Measurements from ENCODE around the gene CACNA2D3. TPM values are rescaled to one million over a fixed set of nuclear protein-coding genes. Genes with fewer than 3 reads are reported as not detected.

Gene CACNA2D3
- total and polyA plus RNA-seq, 12 donors: 0.26 to 13.7 (median 2.8) TPM; not detected in 1

DNA sequence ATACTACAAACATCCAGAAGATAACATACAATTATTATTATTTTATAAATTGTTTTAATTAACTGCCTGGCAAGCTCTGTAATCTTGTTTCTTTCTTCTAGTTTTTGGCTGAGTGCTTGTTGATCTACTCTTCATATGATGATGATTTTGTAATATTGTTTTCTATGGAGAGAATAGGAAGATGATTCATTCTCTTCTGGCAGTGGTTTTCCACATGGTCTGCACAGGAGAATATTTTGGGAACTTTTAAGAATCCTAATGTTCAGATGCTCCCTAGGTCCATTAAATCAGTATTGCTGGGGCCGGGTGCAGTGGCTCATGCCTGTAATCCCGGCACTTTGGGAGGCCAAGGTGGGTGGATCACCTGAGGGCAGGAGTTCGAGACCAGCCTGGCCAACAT, 37.6 kb downstream of the CACNA2D3 start:
- intact Hi-C loops (cut with DNase I): no loop called here

DNA sequence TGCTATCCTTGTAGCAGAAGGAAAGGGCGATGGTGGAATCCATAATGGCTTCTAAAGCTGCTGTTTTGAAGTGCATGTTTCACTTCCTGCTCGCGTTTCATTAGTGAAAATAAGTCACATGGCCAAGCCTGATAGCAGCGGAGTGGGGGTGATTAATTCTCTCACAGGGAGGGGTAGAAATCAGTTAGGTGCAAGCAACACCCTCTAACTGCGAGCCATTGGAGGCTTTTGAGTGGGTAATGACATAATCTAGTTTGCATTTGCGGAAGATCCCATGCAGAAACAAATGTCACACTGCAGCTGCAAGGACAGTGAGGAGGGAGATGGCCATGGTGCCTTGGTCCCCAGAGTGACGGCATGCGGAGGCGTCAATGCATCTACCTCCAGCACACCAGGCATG, 41.1 kb downstream of the CACNA2D3 start:
- Histone ChIP-seq H3K4me3 (no peak overlapping the region), H3K27me3 (no peaks in the 10 kb centered on the region), H3K9me3 (replicated peaks in 1 of 3) (no peaks in the 10 kb centered on the region), H3K36me3 (replicated peaks in 1 of 2) (no peaks in the 10 kb centered on the region), H3K4me1 (replicated peaks in 1 of 2) (no peaks in the 10 kb centered on the region), H3K27ac (no peak overlapping the region)
- 69 to 90% (median 88%) methylated on average over 9 of the region's 9 CpGs for WGBS, 4 donors
- DNase-seq: no peak
- intact Hi-C loops (cut with DNase I): no loop called here
- TF ChIP-seq CTCF (IDR thresholded peaks at IDR 0.05): no peak
- TF ChIP-seq POLR2A (IDR thresholded peaks at IDR 0.05): no peak

More for the DNA sequence above, 37.6 kb downstream of the CACNA2D3 start:
- 50 to 70% (median 62%) methylated on average over 3 of the region's 3 CpGs for WGBS, 4 donors
- no peak overlapping the region for H3K27ac ChIP-seq
- H3K4me1 ChIP-seq (replicated peaks in 1 of 2): no peaks in the 10 kb centered on the region
- no peaks in the 10 kb centered on the region for H3K9me3 ChIP-seq (replicated peaks in 1 of 3)
- H3K4me3 ChIP-seq: no peak overlapping the region
- no peaks in the 10 kb centered on the region for H3K36me3 ChIP-seq (replicated peaks in 1 of 2)
- DNase-seq: no peak
- TF ChIP-seq POLR2A (IDR thresholded peaks at IDR 0.05): no peak
- TF ChIP-seq CTCF (IDR thresholded peaks at IDR 0.05): no peak
- H3K27me3 ChIP-seq: no peaks in the 10 kb centered on the region

GRCh38 chr3:54164192-54164975, 42.0 kb downstream of the CACNA2D3 start:
- H3K27me3 ChIP-seq: no peaks in the 10 kb centered on the region
- DNase-seq: no peak
- no peaks in the 10 kb centered on the region for H3K9me3 ChIP-seq (replicated peaks in 1 of 3)
- H3K27ac ChIP-seq: no peak overlapping the region
- H3K36me3 ChIP-seq (replicated peaks in 1 of 2): no peaks in the 10 kb centered on the region
- H3K4me1 ChIP-seq (replicated peaks in 1 of 2): no peaks in the 10 kb centered on the region
- no peak overlapping the region for H3K4me3 ChIP-seq
- WGBS, 4 donors: 58 to 72% (median 64%) methylated on average over 10 of the region's 10 CpGs
- TF ChIP-seq POLR2A (IDR thresholded peaks at IDR 0.05) (no peak), CTCF (IDR thresholded peaks at IDR 0.05) (no peak)
- intact Hi-C loops (cut with DNase I): no loop called here

DNA sequence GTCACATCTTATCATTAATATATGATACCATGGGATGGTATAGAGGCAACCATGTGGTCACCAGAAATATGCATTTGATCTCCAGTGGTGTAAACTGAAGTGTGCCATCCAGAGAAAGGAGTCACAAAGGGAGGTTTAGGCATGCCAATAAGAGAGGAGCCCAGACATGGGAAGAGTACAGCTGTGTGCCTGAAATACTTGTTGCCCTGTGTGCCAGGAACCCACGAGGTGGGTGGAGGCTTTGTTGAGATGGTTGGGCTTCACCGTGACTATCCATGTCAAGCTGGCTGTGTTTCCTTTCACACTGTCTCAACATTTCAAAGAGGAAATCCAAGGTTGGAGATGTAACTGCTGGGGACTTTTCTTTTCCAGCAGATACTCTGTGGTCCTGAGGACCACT, 43.5 kb downstream of the CACNA2D3 start:
- no peak overlapping the region for H3K4me3 ChIP-seq
- no peak for DNase-seq
- H3K27me3 ChIP-seq: no peaks in the 10 kb centered on the region
- intact Hi-C loops (cut with DNase I): no loop called here
- no peaks in the 10 kb centered on the region for H3K9me3 ChIP-seq (replicated peaks in 1 of 3)
- no peak overlapping the region for H3K27ac ChIP-seq
- H3K4me1 ChIP-seq (replicated peaks in 1 of 2): no peaks in the 10 kb centered on the region
- no peaks in the 10 kb centered on the region for H3K36me3 ChIP-seq (replicated peaks in 1 of 2)
- 35 to 58% (median 46%) methylated on average over 2 of the region's 2 CpGs for WGBS, 4 donors
- TF ChIP-seq POLR2A (IDR thresholded peaks at IDR 0.05) (no peak), CTCF (IDR thresholded peaks at IDR 0.05) (no peak)
